IMR-90 (cell line): ENCODE results near the gene MYOCD. TPM values are rescaled to one million over a fixed set of nuclear protein-coding genes. Genes with fewer than 3 reads are reported as not detected.

Experiments used
- ATAC-seq: fragments of 200-7000 bp; cut with Tn5 transposase; 2 replicates; pipeline ENCODE4 v1.9.1; 2020; ENCODE audit warnings: low read depth, mild to moderate bottlenecking, moderate library complexity
- BruUV-seq: library from RNA; stranded (reverse); fragments of 400-500 nt; replicated peaks from 2 replicates; lab custom pipeline; 2021; lab: Mats Ljungman, UMichigan
- CTCF ChIA-PET: fragments of 300-600 bp; formaldehyde crosslinking; extraction: SDS; loops from one replicate; lab custom pipeline; 2021; ENCODE audit warnings: antibody characterized with exemption; lab: Yijun Ruan, JAX
- POLR2A ChIA-PET: fragments of 300-600 bp; sonication (Branson Sonifier 250); formaldehyde crosslinking; loops from one replicate; lab custom pipeline; 2022; ENCODE audit warnings: antibody characterized with exemption; ENCODE audit not compliant: unreplicated experiment; lab: Charles Lee
- DNase-seq: peaks from one replicate; pipeline ENCODE4 v3.0.0; 2013
- H2AFZ ChIP-seq: replicated peaks from 2 replicates; pipeline ENCODE3; 2013; ENCODE audit warnings: low read length, mild to moderate bottlenecking; ENCODE audit not compliant: poor library complexity
- H2AK5ac ChIP-seq: 2 replicates; pipeline ENCODE4 v1.6.1; 2013; ENCODE audit warnings: low read depth, low read length, inconsistent platforms
- H2AK9ac ChIP-seq: replicated peaks from 2 replicates; pipeline ENCODE3; 2013; ENCODE audit warnings: mild to moderate bottlenecking, low read depth, low read length, moderate library complexity; ENCODE audit not compliant: poor library complexity
- H2BK120ac ChIP-seq: 2 replicates; pipeline ENCODE4 v1.6.1; 2013; ENCODE audit warnings: low read depth, low read length, inconsistent platforms
- H2BK15ac ChIP-seq: 3 replicates; pipeline ENCODE4 v1.6.1; 2013; ENCODE audit warnings: low read depth, low read length, inconsistent platforms
- H2BK20ac ChIP-seq: 2 replicates; pipeline ENCODE4 v1.6.1; 2013; ENCODE audit warnings: low read depth, mild to moderate bottlenecking, inconsistent platforms, low read length, moderate library complexity
- H2BK5ac ChIP-seq: 2 replicates; pipeline ENCODE4 v1.6.1; 2013; ENCODE audit warnings: mild to moderate bottlenecking, low read depth, low read length, inconsistent platforms; ENCODE audit not compliant: poor library complexity, severe bottlenecking
- H3K14ac ChIP-seq: replicated peaks from 2 replicates; pipeline ENCODE4 v1.6.1; 2013; ENCODE audit warnings: low read depth, low read length, inconsistent platforms
- H3K18ac ChIP-seq: 2 replicates; pipeline ENCODE4 v1.6.1; 2013; ENCODE audit warnings: low read depth, low read length, control low read depth
- H3K23ac ChIP-seq: 2 replicates; pipeline ENCODE4 v1.6.1; 2013; ENCODE audit warnings: low read depth, low read length, inconsistent platforms
- H3K27ac ChIP-seq: 2 replicates; pipeline ENCODE4 v1.5.1; 2013; ENCODE audit warnings: mild to moderate bottlenecking, control low read depth, low read length; ENCODE audit not compliant: insufficient read depth
- H3K27me3 ChIP-seq: 2 replicates; pipeline ENCODE4 v1.6.1; 2013; ENCODE audit warnings: low read length; ENCODE audit not compliant: control insufficient read depth, insufficient read depth
- H3K36me3 ChIP-seq: 2 replicates; pipeline ENCODE4 v1.6.1; 2013; ENCODE audit warnings: low read length, mixed read lengths; ENCODE audit not compliant: control insufficient read depth, insufficient read depth
- H3K4ac ChIP-seq: 2 replicates; pipeline ENCODE4 v1.6.1; 2013; ENCODE audit warnings: low read depth, low read length, inconsistent platforms
- H3K4me1 ChIP-seq: 2 replicates; pipeline ENCODE4 v1.6.1; 2013; ENCODE audit warnings: low read length, mixed read lengths; ENCODE audit not compliant: control insufficient read depth, insufficient read depth
- H3K4me2 ChIP-seq: 2 replicates; pipeline ENCODE4 v1.6.1; 2013; ENCODE audit warnings: low read depth, mild to moderate bottlenecking, control low read depth, low read length, moderate library complexity
- H3K4me3 ChIP-seq: 2 replicates; pipeline ENCODE4 v1.5.1; 2013; ENCODE audit warnings: low read depth, mild to moderate bottlenecking, control low read depth, low read length, moderate library complexity; ENCODE audit not compliant: insufficient read depth
- H3K56ac ChIP-seq: 2 replicates; pipeline ENCODE4 v1.6.1; 2013; ENCODE audit warnings: low read length, inconsistent platforms; ENCODE audit not compliant: insufficient read depth; ENCODE audit errors: extremely low read depth
- H3K79me1 ChIP-seq, 2 experiments: 2 replicates each; pipeline ENCODE4 v1.6.1; 2013; ENCODE audit warnings: low read length in 2 of 2, inconsistent platforms in 1 of 2, low read depth in 1 of 2
- H3K9ac ChIP-seq: 2 replicates; pipeline ENCODE4 v1.6.1; 2013; ENCODE audit warnings: low read depth, low read length, control low read depth
- H3K9me1 ChIP-seq: 2 replicates; pipeline ENCODE4 v1.6.1; 2013; ENCODE audit warnings: low read length, inconsistent platforms; ENCODE audit not compliant: insufficient read depth
- H3K9me3 ChIP-seq: 2 replicates; pipeline ENCODE4 v1.6.1; 2013; ENCODE audit warnings: low read length; ENCODE audit not compliant: control insufficient read depth, insufficient read depth
- H4K20me1 ChIP-seq: 2 replicates; pipeline ENCODE4 v1.6.1; 2013; ENCODE audit warnings: low read length, inconsistent platforms; ENCODE audit not compliant: insufficient read depth
- H4K5ac ChIP-seq: 2 replicates; pipeline ENCODE4 v1.6.1; 2013; ENCODE audit warnings: mild to moderate bottlenecking, low read depth, low read length, control low read depth
- H4K8ac ChIP-seq, 2 experiments: 2 replicates each; pipeline ENCODE4 v1.6.1; 2013; ENCODE audit warnings: low read depth in 2 of 2, low read length in 2 of 2, control low read depth in 1 of 2, inconsistent platforms in 1 of 2
- H4K91ac ChIP-seq: 2 replicates; pipeline ENCODE4 v1.6.1; 2013; ENCODE audit warnings: low read depth, low read length, inconsistent platforms; ENCODE audit not compliant: insufficient read depth
- BHLHE40 ChIP-seq: fragments of 150-350 bp; IDR thresholded peaks from 2 replicates; pipeline ENCODE4 v1.6.1; 2016; ENCODE audit warnings: mild to moderate bottlenecking, low read depth, low read length
- CEBPB ChIP-seq: IDR thresholded peaks from 2 replicates; pipeline ENCODE4 v1.6.1; 2012; ENCODE audit warnings: low read depth, low read length, improper control_type of control experiment
- CHD1 ChIP-seq: IDR thresholded peaks from 2 replicates; pipeline ENCODE4 v1.6.1; 2012; ENCODE audit warnings: low read depth, low read length, improper control_type of control experiment
- ELK1 ChIP-seq: fragments of 150-350 bp; IDR thresholded peaks from 2 replicates; pipeline ENCODE4 v1.6.1; 2016; ENCODE audit warnings: low read depth, mild to moderate bottlenecking, low read length, moderate library complexity, borderline replicate concordance
- FOS ChIP-seq: fragments of 150-350 bp; IDR thresholded peaks from 2 replicates; pipeline ENCODE4 v1.6.1; 2016; ENCODE audit warnings: low read depth, low read length
- MAFK ChIP-seq: IDR thresholded peaks from 2 replicates; pipeline ENCODE4 v1.6.1; 2012; ENCODE audit warnings: low read depth, low read length, improper control_type of control experiment
- MAZ ChIP-seq: IDR thresholded peaks from 2 replicates; pipeline ENCODE4 v1.6.1; 2012; ENCODE audit warnings: low read depth, mild to moderate bottlenecking, low read length, improper control_type of control experiment, moderate library complexity, borderline replicate concordance
- MXI1 ChIP-seq: IDR thresholded peaks from 2 replicates; pipeline ENCODE4 v1.6.1; 2012; ENCODE audit warnings: low read depth, mild to moderate bottlenecking, low read length, moderate library complexity, borderline replicate concordance
- NFE2L2 ChIP-seq: fragments of 150-350 bp; IDR thresholded peaks from 2 replicates; pipeline ENCODE4 v1.6.1; 2016; ENCODE audit warnings: low read depth, mild to moderate bottlenecking, low read length
- POLR2A ChIP-seq: IDR thresholded peaks from 2 replicates; pipeline ENCODE4 v1.6.1; 2012; ENCODE audit warnings: mild to moderate bottlenecking, low read depth, low read length
- RAD21 ChIP-seq: IDR thresholded peaks from 2 replicates; pipeline ENCODE4 v1.6.1; 2012; ENCODE audit warnings: low read length, improper control_type of control experiment
- RFX5 ChIP-seq: IDR thresholded peaks from 2 replicates; pipeline ENCODE4 v1.8.0; 2012; ENCODE audit warnings: low read depth, mild to moderate bottlenecking, low read length, moderate library complexity
- SMC3 ChIP-seq: fragments of 150-350 bp; IDR thresholded peaks from 2 replicates; pipeline ENCODE4 v1.6.1; 2016; ENCODE audit warnings: low read depth, mild to moderate bottlenecking, antibody characterized with exemption, low read length, moderate library complexity
- WGBS, 2 experiments: methylation state at CpG; one replicate each; pipeline versions ENCODE4 v1.1.5 to v1.1.7; 2013; ENCODE audit warnings: missing lambda C conversion rate in 2 of 2; ENCODE audit not compliant: insufficient read length in 1 of 2; ENCODE audit errors: extremely low coverage in 2 of 2; 5-methylcytosine and 5-hydroxymethylcytosine counted together
- dilution Hi-C: fragments of 300-500 bp; cut with HindIII; formaldehyde crosslinking; loops from one replicate; pipeline ENCODE4 v1.14.3; 2018; ENCODE audit warnings: low sequenced_read_pairs; ENCODE audit not compliant: unreplicated experiment
- in situ Hi-C: fragments of 300-500 bp; cut with MboI; formaldehyde crosslinking; loops from 3 replicates; pipeline ENCODE4 v1.14.3; 2019; ENCODE audit warnings: low sequenced_read_pairs, inconsistent platforms, mixed read lengths
- intact Hi-C: fragments of 100-400 bp; cut with micrococcal nuclease; formaldehyde crosslinking; loops from 2 replicates; pipeline ENCODE4 v1.10.0; 2022
- polyA plus RNA-seq, 3 experiments: library from polyadenylated mRNA; depleted of rRNA; stranded (reverse); fragments of >200 nt; gene quantifications; 2 replicates each; pipeline ENCODE4 v1.2.3, GENCODE V29; 2012; ENCODE audit warnings: low replicate concordance in 1 of 3
- total RNA-seq: library from RNA; depleted of rRNA; stranded (reverse); fragments of >200 nt; gene quantifications from 2 replicates; pipeline ENCODE4 v1.2.3, GENCODE V29; 2012
- TF ChIP-seq, protein P1 (sequence below): conservative IDR thresholded peaks from 2 replicates; pipeline ENCODE4 v1.5.1; 2012; ENCODE audit warnings: mild to moderate bottlenecking, low read depth, low read length, improper control_type of control experiment
- TF ChIP-seq, protein P2 (sequence below): fragments of 150-350 bp; IDR thresholded peaks from 2 replicates; pipeline ENCODE4 v1.6.1; 2017; ENCODE audit warnings: mild to moderate bottlenecking, antibody characterized with exemption, low read length, low read depth

MYOCD gene
- total and polyA plus RNA-seq, 2 of the 4 experiments (the other 2 are of a cell fraction), result 10.6 to 20.1 TPM

- POLR2A ChIA-PET, result no interaction called here
- peak overlapping the region; percentile 99 for H4K91ac ChIP-seq
- no TSS peak for BruUV-seq
- H2AK9ac ChIP-seq, result no peak overlapping the region
- no peak overlapping the region for H2AFZ ChIP-seq
- H3K4me2 ChIP-seq, result peak overlapping the region; percentile 23; the same call in 1 of the 2 replicates
- peak overlapping the region; percentile 71 for H3K56ac ChIP-seq
- peaks cover 10% of the 10 kb centered on the region for H3K4me1 ChIP-seq
- peak overlapping the region; percentile 100 for H2BK15ac ChIP-seq
- H3K36me3 ChIP-seq, result no peaks in the 10 kb centered on the region
- WGBS, 2 experiments, result 100% methylated on average over 1 of the region's 7 CpGs; no CpG with 5 or more reads in 1 of the 2 experiments
- CTCF ChIA-PET, result interaction anchor here (0.7 to 1.4 kb wide), 2 partner anchors 74 to 126 kb away, joined by 3 to 5 read pairs; no protein-coding TSS in a partner anchor
- peak overlapping the region; percentile 97 for H2AK5ac ChIP-seq
- no peaks in the 10 kb centered on the region for H4K20me1 ChIP-seq
- dilution Hi-C loops, result no loop called here
- intact Hi-C loops, result no loop called here
- H3K9me1 ChIP-seq, result 0 out of 2 replicates have a peak, but pooled peaks cover 5% of the 10 kb centered on the region
- H4K8ac ChIP-seq, result peak overlapping the region; percentile 88 to 98
- ATAC-seq (no peak), DNase-seq (peak; percentile 79)
- peak overlapping the region; percentile 27; the same call in 1 of the 2 replicates for H3K9ac ChIP-seq
- H3K27ac ChIP-seq, result peak overlapping the region; percentile 63
- H3K14ac ChIP-seq, result peak overlapping the region; percentile 98
- H2BK120ac ChIP-seq, result peak overlapping the region; percentile 96
- no peak overlapping the region for H3K4me3 ChIP-seq
- in situ Hi-C loops, result no loop called here
- no peaks in the 10 kb centered on the region for H3K79me1 ChIP-seq
- H2BK20ac ChIP-seq, result peak overlapping the region; percentile 98
- H3K9me3 ChIP-seq, result no peaks in the 10 kb centered on the region
- H3K27me3 ChIP-seq, result no peaks in the 10 kb centered on the region
- peak overlapping the region; percentile 90 for H3K18ac ChIP-seq
- peak overlapping the region; percentile 90 for H4K5ac ChIP-seq
- peak overlapping the region; percentile 96 for H3K4ac ChIP-seq
- peak overlapping the region; percentile 97 for H2BK5ac ChIP-seq
- peak overlapping the region; percentile 82 for H3K23ac ChIP-seq
- TF ChIP-seq FOS (no peak), RFX5 (no peak), CEBPB (no peak), MAFK (no peak), POLR2A (no peak), ELK1 (no peak), NFE2L2 (no peak), CHD1 (no peak), SMC3 (no peak), BHLHE40 (no peak), MXI1 (no peak), MAZ (no peak), RAD21 (no peak)
- TF ChIP-seq, protein P1, sequence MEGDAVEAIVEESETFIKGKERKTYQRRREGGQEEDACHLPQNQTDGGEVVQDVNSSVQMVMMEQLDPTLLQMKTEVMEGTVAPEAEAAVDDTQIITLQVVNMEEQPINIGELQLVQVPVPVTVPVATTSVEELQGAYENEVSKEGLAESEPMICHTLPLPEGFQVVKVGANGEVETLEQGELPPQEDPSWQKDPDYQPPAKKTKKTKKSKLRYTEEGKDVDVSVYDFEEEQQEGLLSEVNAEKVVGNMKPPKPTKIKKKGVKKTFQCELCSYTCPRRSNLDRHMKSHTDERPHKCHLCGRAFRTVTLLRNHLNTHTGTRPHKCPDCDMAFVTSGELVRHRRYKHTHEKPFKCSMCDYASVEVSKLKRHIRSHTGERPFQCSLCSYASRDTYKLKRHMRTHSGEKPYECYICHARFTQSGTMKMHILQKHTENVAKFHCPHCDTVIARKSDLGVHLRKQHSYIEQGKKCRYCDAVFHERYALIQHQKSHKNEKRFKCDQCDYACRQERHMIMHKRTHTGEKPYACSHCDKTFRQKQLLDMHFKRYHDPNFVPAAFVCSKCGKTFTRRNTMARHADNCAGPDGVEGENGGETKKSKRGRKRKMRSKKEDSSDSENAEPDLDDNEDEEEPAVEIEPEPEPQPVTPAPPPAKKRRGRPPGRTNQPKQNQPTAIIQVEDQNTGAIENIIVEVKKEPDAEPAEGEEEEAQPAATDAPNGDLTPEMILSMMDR, result no peak
- TF ChIP-seq, protein P2, sequence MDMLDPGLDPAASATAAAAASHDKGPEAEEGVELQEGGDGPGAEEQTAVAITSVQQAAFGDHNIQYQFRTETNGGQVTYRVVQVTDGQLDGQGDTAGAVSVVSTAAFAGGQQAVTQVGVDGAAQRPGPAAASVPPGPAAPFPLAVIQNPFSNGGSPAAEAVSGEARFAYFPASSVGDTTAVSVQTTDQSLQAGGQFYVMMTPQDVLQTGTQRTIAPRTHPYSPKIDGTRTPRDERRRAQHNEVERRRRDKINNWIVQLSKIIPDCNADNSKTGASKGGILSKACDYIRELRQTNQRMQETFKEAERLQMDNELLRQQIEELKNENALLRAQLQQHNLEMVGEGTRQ, result no peak
Measured at GRCh38 chr17:12619459-12620199, 46.1 kb upstream of the MYOCD start.
